A549 (cell line): ENCODE results near the gene ZER1.

Source experiments
- BCL3 ChIP-seq: fragments of >200 bp; sonication (Bioruptor Twin); formaldehyde crosslinking; IDR thresholded peaks from 3 replicates; pipeline ENCODE4 v1.6.1; 2016
- BHLHE40 ChIP-seq: IDR thresholded peaks from 2 replicates; pipeline ENCODE4 v1.6.1; 2012; ENCODE audit warnings: low read depth, low read length, inconsistent platforms
- MYC ChIP-seq: IDR thresholded peaks from 2 replicates; pipeline ENCODE4 v1.6.1; 2012; ENCODE audit warnings: mild to moderate bottlenecking, inconsistent platforms, low read length, improper control_type of control experiment, borderline replicate concordance
- POLR2A ChIP-seq: IDR thresholded peaks from 2 replicates; pipeline ENCODE4 v1.6.1; 2012; ENCODE audit warnings: mild to moderate bottlenecking, low read length
- RAD21 ChIP-seq, 2 experiments: fragments of >200 bp in 1 of 2; sonication (Bioruptor Twin) in 1 of 2; formaldehyde crosslinking in 1 of 2; IDR thresholded peaks in 1 of 2; conservative IDR thresholded peaks in 1 of 2; 2 replicates in 1 of 2; 3 replicates in 1 of 2; pipeline ENCODE4 v1.6.1; 2012 to 2018; ENCODE audit warnings: inconsistent platforms in 1 of 2
- RCOR1 ChIP-seq: fragments of 150-350 bp; IDR thresholded peaks from 2 replicates; pipeline ENCODE4 v1.6.1; 2014; ENCODE audit warnings: antibody characterized with exemption, low read length, low read depth
- TF ChIP-seq, protein P1 (sequence below): fragments of >200 bp; sonication (Bioruptor Twin); formaldehyde crosslinking; IDR thresholded peaks from 3 replicates; pipeline ENCODE4 v1.5.1; 2016

GRCh38 chr9:128722380-128723351 is 49.1 kb downstream of the ZER1 start:
- TF ChIP-seq POLR2A (no peak), MYC (no peak), RCOR1 (no peak), RAD21 (conservative IDR thresholded peaks at IDR 0.05 in 1 of 2, IDR thresholded peaks at IDR 0.05 in 1 of 2) (no peak), BCL3 (no peak), BHLHE40 (no peak)
- TF ChIP-seq, protein P1, sequence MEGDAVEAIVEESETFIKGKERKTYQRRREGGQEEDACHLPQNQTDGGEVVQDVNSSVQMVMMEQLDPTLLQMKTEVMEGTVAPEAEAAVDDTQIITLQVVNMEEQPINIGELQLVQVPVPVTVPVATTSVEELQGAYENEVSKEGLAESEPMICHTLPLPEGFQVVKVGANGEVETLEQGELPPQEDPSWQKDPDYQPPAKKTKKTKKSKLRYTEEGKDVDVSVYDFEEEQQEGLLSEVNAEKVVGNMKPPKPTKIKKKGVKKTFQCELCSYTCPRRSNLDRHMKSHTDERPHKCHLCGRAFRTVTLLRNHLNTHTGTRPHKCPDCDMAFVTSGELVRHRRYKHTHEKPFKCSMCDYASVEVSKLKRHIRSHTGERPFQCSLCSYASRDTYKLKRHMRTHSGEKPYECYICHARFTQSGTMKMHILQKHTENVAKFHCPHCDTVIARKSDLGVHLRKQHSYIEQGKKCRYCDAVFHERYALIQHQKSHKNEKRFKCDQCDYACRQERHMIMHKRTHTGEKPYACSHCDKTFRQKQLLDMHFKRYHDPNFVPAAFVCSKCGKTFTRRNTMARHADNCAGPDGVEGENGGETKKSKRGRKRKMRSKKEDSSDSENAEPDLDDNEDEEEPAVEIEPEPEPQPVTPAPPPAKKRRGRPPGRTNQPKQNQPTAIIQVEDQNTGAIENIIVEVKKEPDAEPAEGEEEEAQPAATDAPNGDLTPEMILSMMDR, result no peak
